Measurements from ENCODE around the gene ARL6IP1.

ARL6IP1 gene

GRCh38 chr16:18829251-18829650 lies 27.9 kb upstream of the ARL6IP1 start:
- peaks cover 50% of the 10 kb centered on the region for H3K36me3 Mint-ChIP-seq (ENCODE audit: low read depth)
- H3K4me1 Mint-ChIP-seq = no peaks in the 10 kb centered on the region
- no peak for TF ChIP-seq CTCF (IDR thresholded peaks at IDR 0.05)
- DNase-seq = no peak
- no peaks in the 10 kb centered on the region for H3K27me3 Mint-ChIP-seq (ENCODE audit: low read depth, poor library complexity)
- peak overlapping the region; percentile 48 for H3K27ac Mint-ChIP-seq
- H3K4me3 Mint-ChIP-seq = no peak overlapping the region
- H3K9me3 Mint-ChIP-seq = peaks cover 3% of the 10 kb centered on the region

GRCh38 chr16:18827890-18828289 lies 26.5 kb upstream of the ARL6IP1 start:
- peaks cover 3% of the 10 kb centered on the region for H3K9me3 Mint-ChIP-seq
- H3K27me3 Mint-ChIP-seq (ENCODE audit: low read depth, poor library complexity) = no peaks in the 10 kb centered on the region
- TF ChIP-seq CTCF (IDR thresholded peaks at IDR 0.05) = no peak
- H3K27ac Mint-ChIP-seq = peak overlapping the region; percentile 9
- no peak overlapping the region for H3K4me3 Mint-ChIP-seq
- H3K4me1 Mint-ChIP-seq = no peaks in the 10 kb centered on the region
- no peak for DNase-seq
- H3K36me3 Mint-ChIP-seq (ENCODE audit: low read depth) = peaks cover 40% of the 10 kb centered on the region

- Mint-ChIP-seq H3K27ac (no peak overlapping the region), H3K36me3 (ENCODE audit: low read depth) (peaks cover 67% of the 10 kb centered on the region), H3K4me3 (no peak overlapping the region), H3K4me1 (no peaks in the 10 kb centered on the region), H3K9me3 (no peaks in the 10 kb centered on the region), H3K27me3 (ENCODE audit: low read depth, poor library complexity) (no peaks in the 10 kb centered on the region)
- no peak for TF ChIP-seq CTCF (IDR thresholded peaks at IDR 0.05)
- DNase-seq = no peak
Observed at GRCh38 chr16:18816286-18816685, 14.9 kb upstream of the ARL6IP1 start.

GRCh38 chr16:18811925-18812324 lies 10.6 kb upstream of the ARL6IP1 start:
- H3K27me3 Mint-ChIP-seq (ENCODE audit: low read depth, poor library complexity) = no peaks in the 10 kb centered on the region
- no peak overlapping the region for H3K27ac Mint-ChIP-seq
- no peak for TF ChIP-seq CTCF (IDR thresholded peaks at IDR 0.05)
- no peak for DNase-seq
- H3K9me3 Mint-ChIP-seq = no peaks in the 10 kb centered on the region
- H3K4me1 Mint-ChIP-seq = no peaks in the 10 kb centered on the region
- H3K4me3 Mint-ChIP-seq = no peak overlapping the region
- peaks cover 84% of the 10 kb centered on the region for H3K36me3 Mint-ChIP-seq (ENCODE audit: low read depth)

GRCh38 chr16:18809165-18809564 lies 7.8 kb upstream of the ARL6IP1 start:
- Mint-ChIP-seq H3K4me3 (no peak overlapping the region), H3K4me1 (peaks cover 20% of the 10 kb centered on the region), H3K9me3 (no peaks in the 10 kb centered on the region), H3K27me3 (ENCODE audit: low read depth, poor library complexity) (no peaks in the 10 kb centered on the region), H3K36me3 (ENCODE audit: low read depth) (peaks cover 68% of the 10 kb centered on the region), H3K27ac (no peak overlapping the region)
- no peak for TF ChIP-seq CTCF (IDR thresholded peaks at IDR 0.05)
- DNase-seq = no peak

GRCh38 chr16:18805257-18805773 lies 4.0 kb upstream of the ARL6IP1 start:
- Mint-ChIP-seq H3K4me3 (no peak overlapping the region), H3K27ac (peak overlapping the region; percentile 50), H3K4me1 (peaks cover 45% of the 10 kb centered on the region), H3K36me3 (ENCODE audit: low read depth) (peaks cover 36% of the 10 kb centered on the region), H3K9me3 (no peaks in the 10 kb centered on the region), H3K27me3 (ENCODE audit: low read depth, poor library complexity) (peaks cover 3% of the 10 kb centered on the region)
- no peak for TF ChIP-seq CTCF (IDR thresholded peaks at IDR 0.05)
- DNase-seq = no peak
